Karpas-422 (cell line): ENCODE data around the gene DDIAS. TPM values are rescaled to one million over a fixed set of nuclear protein-coding genes. Genes with fewer than 3 reads are reported as not detected.

Source experiments
- DNase-seq: peaks from one replicate; pipeline ENCODE4 v3.0.0-alpha.2; 2015
- H2AFZ ChIP-seq: fragments of 200-600 bp; sonication (generic); 2 replicates; pipeline ENCODE4 v1.6.1; 2014; ENCODE audit warnings: antibody characterized with exemption, low read length, mixed read lengths
- H3K27ac ChIP-seq: fragments of 200-600 bp; sonication (generic); 2 replicates; pipeline ENCODE4 v1.5.1; 2014; ENCODE audit warnings: mild to moderate bottlenecking, low read length, moderate library complexity
- H3K27me3 ChIP-seq: fragments of 200-600 bp; sonication (generic); 2 replicates; pipeline ENCODE4 v1.6.1; 2014; ENCODE audit warnings: low read length, mixed read lengths
- H3K36me3 ChIP-seq: fragments of 200-600 bp; sonication (generic); 2 replicates; pipeline ENCODE4 v1.6.1; 2014; ENCODE audit warnings: low read length, mixed read lengths; ENCODE audit not compliant: insufficient read depth
- H3K4me1 ChIP-seq: fragments of 200-600 bp; sonication (generic); 2 replicates; pipeline ENCODE4 v1.6.1; 2014; ENCODE audit warnings: mild to moderate bottlenecking, low read length, mixed read lengths
- H3K4me2 ChIP-seq: fragments of 200-600 bp; sonication (generic); 2 replicates; pipeline ENCODE4 v1.6.1; 2014; ENCODE audit warnings: low read length, low read depth, mild to moderate bottlenecking; ENCODE audit not compliant: poor library complexity, severe bottlenecking
- H3K4me3 ChIP-seq: fragments of 200-600 bp; sonication (generic); 2 replicates; pipeline ENCODE4 v1.5.1; 2014; ENCODE audit warnings: mild to moderate bottlenecking, antibody characterized with exemption, low read length, mixed read lengths
- H3K79me2 ChIP-seq: fragments of 200-600 bp; sonication (generic); 2 replicates; pipeline ENCODE4 v1.6.1; 2014; ENCODE audit warnings: mild to moderate bottlenecking, low read length, mixed read lengths
- H3K9ac ChIP-seq: fragments of 200-600 bp; sonication (generic); 2 replicates; pipeline ENCODE4 v1.6.0; 2014; ENCODE audit warnings: low read length
- H3K9me2 ChIP-seq: fragments of 200-600 bp; sonication (generic), shearing (Covaris generic); replicated peaks from 2 replicates; pipeline ENCODE4 v1.6.0; 2014; ENCODE audit warnings: mild to moderate bottlenecking, low read length, moderate library complexity; ENCODE audit not compliant: insufficient read depth
- H3K9me3 ChIP-seq: fragments of 300-700, 200-600 bp; sonication (generic); 2 replicates; pipeline ENCODE4 v1.6.1; 2014; ENCODE audit warnings: low read length, mixed read lengths
- H4K20me1 ChIP-seq: fragments of 200-600 bp; sonication (generic); 2 replicates; pipeline ENCODE4 v1.6.1; 2014; ENCODE audit warnings: mild to moderate bottlenecking, antibody characterized with exemption, low read length, low read depth; ENCODE audit not compliant: insufficient read depth
- total RNA-seq: library from RNA; depleted of rRNA; stranded (reverse); fragments of >200 nt; shearing (Covaris generic); gene quantifications from 2 replicates; pipeline ENCODE4 v1.2.3, GENCODE V29; 2014; ENCODE audit warnings: low replicate concordance; rRNA removed

Gene DDIAS
- total RNA-seq, 1 experiment from 2014 or later: 26.8 TPM

DNA sequence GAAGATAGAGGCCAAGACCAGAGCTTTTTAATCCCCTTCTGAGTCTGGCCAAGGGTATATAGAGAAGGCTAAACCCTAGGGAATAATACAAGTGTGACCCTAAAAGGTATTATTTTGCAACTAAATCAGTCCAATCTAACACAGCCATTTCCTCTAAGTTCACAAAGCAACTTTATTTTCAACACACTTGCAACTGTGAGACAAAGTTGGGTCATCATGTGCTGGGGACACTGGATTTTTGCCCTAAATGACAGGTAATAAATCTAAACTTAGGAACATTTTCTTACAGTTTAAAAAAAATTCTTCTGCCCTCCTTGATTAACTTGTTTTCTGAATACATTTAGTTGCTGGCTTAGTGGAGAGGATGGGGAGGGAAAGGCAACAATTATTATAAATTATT lies 78.3 kb downstream of the DDIAS start:
- Histone ChIP-seq H3K79me2 (peaks cover 33% of the 10 kb centered on the region), H3K27ac (peak overlapping the region; percentile 46), H3K27me3 (no peaks in the 10 kb centered on the region), H3K9me3 (no peaks in the 10 kb centered on the region), H3K4me2 (no peak overlapping the region), H3K9me2 (no peaks in the 10 kb centered on the region), H3K4me1 (peaks cover 31% of the 10 kb centered on the region), H4K20me1 (no peaks in the 10 kb centered on the region), H3K9ac (no peak overlapping the region), H3K36me3 (peaks cover 66% of the 10 kb centered on the region), H2AFZ (no peak overlapping the region), H3K4me3 (no peak overlapping the region)
- no peak for DNase-seq

DNA sequence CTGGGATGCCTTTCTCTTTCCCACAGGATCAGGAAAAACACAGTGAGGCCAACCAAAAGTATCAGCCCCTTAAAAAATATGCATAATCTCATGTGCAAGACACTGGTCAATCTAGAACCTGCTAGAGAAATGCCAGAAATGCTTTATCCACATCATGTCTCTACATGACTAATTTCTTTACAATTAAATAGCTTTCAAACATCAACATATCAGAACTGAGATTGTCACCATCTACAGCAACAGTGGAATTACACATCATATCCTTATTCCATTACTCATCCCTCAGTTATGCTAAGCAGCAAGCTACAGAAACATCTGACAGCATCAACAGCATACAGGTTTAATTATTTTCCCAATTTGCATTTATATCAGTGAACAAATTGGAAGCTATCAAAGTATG lies 78.8 kb downstream of the DDIAS start:
- H2AFZ ChIP-seq: no peak overlapping the region
- no peak overlapping the region for H3K4me3 ChIP-seq
- H3K27ac ChIP-seq: peak overlapping the region; percentile 46
- peaks cover 68% of the 10 kb centered on the region for H3K36me3 ChIP-seq
- no peak for DNase-seq
- no peaks in the 10 kb centered on the region for H4K20me1 ChIP-seq
- no peaks in the 10 kb centered on the region for H3K9me2 ChIP-seq
- no peak overlapping the region for H3K9ac ChIP-seq
- H3K9me3 ChIP-seq: no peaks in the 10 kb centered on the region
- H3K79me2 ChIP-seq: peaks cover 33% of the 10 kb centered on the region
- no peaks in the 10 kb centered on the region for H3K27me3 ChIP-seq
- H3K4me1 ChIP-seq: peaks cover 31% of the 10 kb centered on the region
- H3K4me2 ChIP-seq: no peak overlapping the region

DNA sequence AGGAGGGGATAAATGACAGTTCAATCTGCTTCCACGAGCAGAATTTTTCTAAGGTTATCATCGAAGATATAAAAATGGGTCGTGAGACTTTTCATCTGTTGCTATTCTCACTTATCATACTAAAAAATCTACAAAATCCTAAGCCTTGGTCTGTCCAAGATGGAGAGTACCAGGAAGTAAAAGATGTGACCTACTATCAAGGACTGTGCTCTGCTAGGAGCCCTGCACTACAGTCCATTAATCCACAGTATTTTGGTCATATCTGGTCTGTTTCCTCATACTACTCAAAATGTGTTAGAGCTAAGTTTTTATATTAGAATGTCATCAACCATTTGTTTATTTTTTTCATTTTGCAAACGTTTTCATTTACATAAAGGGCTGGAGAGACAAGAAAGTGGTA lies 79.4 kb downstream of the DDIAS start:
- no peak overlapping the region for H2AFZ ChIP-seq
- H3K27me3 ChIP-seq: no peaks in the 10 kb centered on the region
- no peak overlapping the region for H3K4me2 ChIP-seq
- H3K36me3 ChIP-seq: peaks cover 75% of the 10 kb centered on the region
- no peaks in the 10 kb centered on the region for H3K9me2 ChIP-seq
- peaks cover 37% of the 10 kb centered on the region for H3K79me2 ChIP-seq
- no peaks in the 10 kb centered on the region for H3K9me3 ChIP-seq
- H3K4me3 ChIP-seq: no peak overlapping the region
- H3K9ac ChIP-seq: no peak overlapping the region
- no peak overlapping the region for H3K27ac ChIP-seq
- peaks cover 31% of the 10 kb centered on the region for H3K4me1 ChIP-seq
- no peak for DNase-seq
- no peaks in the 10 kb centered on the region for H4K20me1 ChIP-seq

DNA sequence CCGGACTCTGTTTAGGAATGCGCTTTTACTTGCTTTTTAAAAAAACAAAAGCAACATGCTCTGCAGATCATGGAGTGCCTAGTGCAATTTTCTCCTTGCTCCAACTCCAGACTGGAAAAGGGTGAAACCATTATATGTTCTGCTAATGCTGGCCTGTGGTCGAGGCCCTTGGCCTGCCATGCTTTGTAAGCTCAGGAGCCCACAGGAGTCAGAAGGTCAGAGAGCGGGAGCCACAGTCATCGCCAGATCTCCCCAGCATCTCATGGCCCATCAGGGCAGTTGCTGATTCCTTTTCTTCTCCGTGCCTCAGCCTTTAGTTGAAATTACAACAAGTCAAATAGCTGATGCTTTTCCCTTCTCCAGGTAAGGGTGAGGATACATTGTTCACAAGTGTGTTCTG lies 80.3 kb downstream of the DDIAS start:
- no peaks in the 10 kb centered on the region for H3K9me3 ChIP-seq
- no peak overlapping the region for H2AFZ ChIP-seq
- H3K4me3 ChIP-seq: no peak overlapping the region
- H3K79me2 ChIP-seq: peaks cover 45% of the 10 kb centered on the region
- H3K4me1 ChIP-seq: peaks cover 29% of the 10 kb centered on the region
- no peak overlapping the region for H3K27ac ChIP-seq
- no peak for DNase-seq
- no peaks in the 10 kb centered on the region for H3K27me3 ChIP-seq
- peaks cover 84% of the 10 kb centered on the region for H3K36me3 ChIP-seq
- H3K9ac ChIP-seq: no peak overlapping the region
- H3K4me2 ChIP-seq: no peak overlapping the region
- H3K9me2 ChIP-seq: no peaks in the 10 kb centered on the region
- no peaks in the 10 kb centered on the region for H4K20me1 ChIP-seq

Other genes with a start within 250 kb of the DDIAS start
- not detected in 2 replicates for gene FAM181B, start 167.9 kb upstream of the DDIAS start, total RNA-seq
- gene PRCP, start 1.3 kb upstream of the DDIAS start, total RNA-seq: 17.9 and 46.1 TPM in 2 replicates
- gene RAB30, start 170.2 kb downstream of the DDIAS start, total RNA-seq: 66.5 and 66.7 TPM in 2 replicates